NCI-H1436 treated with DMSO at 0.1 percent for 48 hours (cell line): Measurements from ENCODE around the gene ASB6.
"Not testable (repeated sequence)": the region's sequence is repeated elsewhere in the genome, so short reads cannot be mapped to it uniquely, and the experiment has no call there.

ENCODE experiments used
- DNase-seq: peaks from one replicate; lab custom pipeline; 2025; lab: John Stamatoyannopoulos, UW

ASB6 gene

GRCh38 chr9:129606161-129607026 lies 35.6 kb downstream of the ASB6 start:
- DNase-seq: no peak

GRCh38 chr9:129604766-129605163 lies 37.2 kb downstream of the ASB6 start:
- no peak for DNase-seq

- no peak for DNase-seq
Measured at GRCh38 chr9:129604056-129604765, 37.7 kb downstream of the ASB6 start.

GRCh38 chr9:129602598-129603415 lies 39.1 kb downstream of the ASB6 start:
- no peak for DNase-seq

GRCh38 chr9:129601082-129601674 lies 40.8 kb downstream of the ASB6 start:
- DNase-seq: no peak

GRCh38 chr9:129598089-129598596 lies 43.8 kb downstream of the ASB6 start:
- DNase-seq: no peak

- no peak for DNase-seq
Measured at GRCh38 chr9:129597355-129598088, 44.4 kb downstream of the ASB6 start.

GRCh38 chr9:129596541-129597331 lies 45.2 kb downstream of the ASB6 start:
- no peak for DNase-seq

GRCh38 chr9:129595903-129596540 lies 45.9 kb downstream of the ASB6 start:
- DNase-seq: no peak

GRCh38 chr9:129595311-129595741 lies 46.6 kb downstream of the ASB6 start:
- no peak for DNase-seq

GRCh38 chr9:129594632-129595031 lies 47.3 kb downstream of the ASB6 start:
- DNase-seq: no peak

GRCh38 chr9:129592790-129593189 lies 49.2 kb downstream of the ASB6 start:
- DNase-seq: not testable (repeated sequence)

GRCh38 chr9:129591916-129592315 lies 50.0 kb downstream of the ASB6 start:
- no peak for DNase-seq

GRCh38 chr9:129590466-129590865 lies 51.5 kb downstream of the ASB6 start:
- no peak for DNase-seq

- DNase-seq: no peak
Measured at GRCh38 chr9:129587487-129588262, 54.3 kb downstream of the ASB6 start.

GRCh38 chr9:129586685-129587084 lies 55.3 kb downstream of the ASB6 start:
- no peak for DNase-seq

GRCh38 chr9:129586245-129586644 lies 55.7 kb downstream of the ASB6 start:
- DNase-seq: no peak

- no peak for DNase-seq
Measured at GRCh38 chr9:129585352-129585751, 56.6 kb downstream of the ASB6 start.
